GM19324 (cell line): ENCODE data around the gene CCDC92B.
"Not testable (repeated sequence)": the region's sequence is repeated elsewhere in the genome, so short reads cannot be mapped to it uniquely, and the experiment has no call there.

Experiments used
- ATAC-seq: cut with Tn5 transposase; IDR thresholded peaks from one replicate; pipeline ENCODE4 v1.9.1; 2021; ENCODE audit warnings: mild to moderate bottlenecking, moderate library complexity; ENCODE audit not compliant: unreplicated experiment, low FRiP score

Gene CCDC92B

GRCh38 chr17:2691069-2691871 is 58.2 kb downstream of the CCDC92B start:
- ATAC-seq: no peak

GRCh38 chr17:2690165-2691068 is 59.0 kb downstream of the CCDC92B start:
- no peak for ATAC-seq

DNA sequence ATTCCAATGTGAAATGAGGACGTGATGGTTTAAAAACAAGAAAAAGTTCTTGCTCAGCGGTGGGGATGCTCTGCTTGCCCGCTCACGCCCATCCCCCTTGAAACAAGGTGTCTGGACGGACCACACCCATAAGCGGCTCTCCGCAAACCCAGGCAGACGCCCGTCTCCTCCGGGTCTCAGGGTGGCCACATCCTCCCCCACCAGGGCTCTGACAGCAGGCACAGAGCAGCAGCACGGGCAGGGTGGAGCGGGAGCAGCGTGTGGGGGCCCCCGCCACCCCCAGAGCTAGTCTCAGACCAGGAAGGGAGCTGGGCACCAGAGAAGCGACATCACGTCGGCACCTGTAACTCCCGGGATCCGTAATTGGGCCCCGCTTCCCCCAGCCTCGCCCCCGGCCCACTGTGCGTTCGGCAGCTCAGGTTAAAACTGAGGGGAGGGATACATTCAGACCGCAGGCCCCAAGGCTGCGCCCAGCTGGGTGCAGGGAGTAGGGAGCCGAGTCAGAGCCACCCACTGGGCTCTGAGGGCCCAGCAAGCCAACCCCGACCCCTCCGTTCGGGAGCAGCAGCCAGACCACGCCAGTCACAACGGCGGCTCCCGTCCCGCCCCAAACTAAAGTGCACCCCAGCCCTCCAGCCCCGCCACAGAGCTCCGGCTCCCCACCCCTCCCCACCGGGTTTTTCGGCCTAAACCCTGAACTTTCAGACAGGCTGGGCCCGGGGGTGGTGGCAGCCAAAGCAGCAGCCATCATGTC is 59.9 kb downstream of the CCDC92B start:
- no peak for ATAC-seq

DNA sequence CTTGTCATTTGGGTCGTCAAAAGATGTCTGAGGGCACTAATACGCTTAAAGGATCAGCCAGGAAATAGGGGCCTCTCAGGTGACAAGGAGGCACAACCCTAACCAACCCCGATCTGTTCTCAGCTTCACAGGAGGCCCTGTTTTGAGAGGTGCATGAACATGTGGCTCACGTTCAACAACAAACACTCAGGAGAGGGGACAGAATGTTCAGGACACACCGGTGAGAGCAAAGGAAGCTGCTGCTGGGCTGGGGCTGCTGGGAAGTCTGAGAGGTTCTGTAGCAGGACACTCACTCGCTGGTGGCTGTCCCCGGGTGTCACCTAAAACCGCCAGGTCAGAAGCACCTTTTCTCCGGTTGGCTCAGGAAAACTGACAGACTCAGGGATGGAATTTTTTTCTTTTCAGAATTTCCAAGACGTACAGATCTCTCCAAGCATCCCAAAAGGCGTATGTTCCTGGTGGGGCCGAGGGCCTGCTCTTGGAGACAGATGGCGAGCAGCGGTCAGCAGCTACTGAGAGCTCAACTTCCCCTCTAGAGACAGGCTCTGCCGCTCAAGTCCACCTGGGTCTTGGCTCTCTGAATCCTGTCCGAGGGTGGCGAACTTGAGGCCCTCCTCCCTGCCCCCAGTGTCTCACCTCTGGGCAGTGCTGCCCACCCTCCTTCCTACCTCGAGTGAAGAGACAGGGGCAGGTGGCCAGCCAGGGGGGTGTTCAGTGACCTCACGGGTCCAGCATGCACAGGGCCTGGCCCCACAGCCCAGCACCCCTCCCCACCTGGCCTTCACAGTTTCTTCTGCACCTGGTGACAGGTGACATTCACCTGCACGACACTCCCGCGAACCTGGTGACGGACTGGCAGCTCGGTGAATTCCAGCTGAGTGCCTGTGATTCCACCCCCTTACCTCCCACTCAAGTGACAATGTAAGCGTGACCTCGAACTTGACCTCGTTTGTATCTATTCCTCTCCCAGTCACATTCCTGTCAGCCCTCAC is 60.8 kb downstream of the CCDC92B start:
- ATAC-seq: no peak

DNA sequence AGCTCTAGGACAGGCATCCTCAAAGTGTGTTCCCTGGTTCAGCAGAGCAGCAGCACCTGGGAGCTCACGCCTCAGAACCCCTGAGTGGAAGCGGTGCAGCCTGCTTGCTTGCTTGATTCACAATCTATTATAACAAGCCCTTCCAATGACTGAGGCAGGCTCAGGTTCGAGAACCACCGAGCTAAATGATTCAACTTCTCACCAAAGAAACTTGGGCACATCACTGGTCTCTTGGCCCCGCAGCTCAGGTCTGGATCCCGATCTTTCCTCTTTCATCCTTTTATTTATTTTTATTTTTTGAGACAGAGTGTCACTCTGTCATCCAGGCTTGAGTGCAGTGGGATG is 62.4 kb downstream of the CCDC92B start:
- ATAC-seq: no peak

DNA sequence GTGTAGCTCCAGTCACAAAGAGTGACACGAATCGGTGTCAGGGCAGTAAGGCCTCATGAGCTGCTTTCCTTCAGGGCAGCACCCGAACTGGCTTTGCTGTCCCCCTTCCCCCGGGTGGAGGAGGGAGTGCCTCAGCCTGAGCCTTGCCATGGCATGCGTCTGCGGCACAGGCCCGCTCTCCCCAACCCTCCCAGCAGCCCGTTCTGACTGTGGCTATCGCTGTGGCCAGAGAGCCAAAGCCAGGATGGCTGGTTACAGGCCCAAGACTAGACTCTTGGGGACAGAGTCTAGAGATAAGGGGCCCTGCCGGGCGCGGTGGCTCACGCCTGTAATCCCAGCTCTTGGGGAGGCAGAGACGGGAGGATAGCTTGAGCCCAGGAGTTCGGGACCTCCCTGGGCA is 63.8 kb downstream of the CCDC92B start:
- no peak for ATAC-seq

DNA sequence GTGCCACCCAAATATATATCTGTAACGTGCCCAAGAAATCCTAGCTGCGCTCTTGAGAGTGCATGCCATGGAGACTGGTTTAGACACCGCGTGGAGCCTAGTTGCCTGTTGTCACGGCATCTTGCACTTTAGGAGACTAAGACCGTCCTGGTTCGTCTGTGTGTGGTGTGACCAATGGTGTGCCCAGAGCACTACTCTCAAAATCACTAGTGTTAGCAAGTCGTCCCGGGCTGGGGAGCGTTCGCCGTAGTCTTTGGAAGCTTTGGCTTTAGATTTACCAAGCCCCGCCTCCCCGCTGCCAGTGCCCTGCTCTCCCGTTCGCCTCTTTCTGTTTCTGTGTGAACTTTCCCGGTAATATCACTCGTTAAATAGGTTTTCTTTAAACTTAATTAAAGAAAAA is 64.9 kb downstream of the CCDC92B start:
- ATAC-seq: no peak

- ATAC-seq: no peak
These were observed 65.5 kb downstream of the CCDC92B start for GRCh38 chr17:2683912-2684311.

DNA sequence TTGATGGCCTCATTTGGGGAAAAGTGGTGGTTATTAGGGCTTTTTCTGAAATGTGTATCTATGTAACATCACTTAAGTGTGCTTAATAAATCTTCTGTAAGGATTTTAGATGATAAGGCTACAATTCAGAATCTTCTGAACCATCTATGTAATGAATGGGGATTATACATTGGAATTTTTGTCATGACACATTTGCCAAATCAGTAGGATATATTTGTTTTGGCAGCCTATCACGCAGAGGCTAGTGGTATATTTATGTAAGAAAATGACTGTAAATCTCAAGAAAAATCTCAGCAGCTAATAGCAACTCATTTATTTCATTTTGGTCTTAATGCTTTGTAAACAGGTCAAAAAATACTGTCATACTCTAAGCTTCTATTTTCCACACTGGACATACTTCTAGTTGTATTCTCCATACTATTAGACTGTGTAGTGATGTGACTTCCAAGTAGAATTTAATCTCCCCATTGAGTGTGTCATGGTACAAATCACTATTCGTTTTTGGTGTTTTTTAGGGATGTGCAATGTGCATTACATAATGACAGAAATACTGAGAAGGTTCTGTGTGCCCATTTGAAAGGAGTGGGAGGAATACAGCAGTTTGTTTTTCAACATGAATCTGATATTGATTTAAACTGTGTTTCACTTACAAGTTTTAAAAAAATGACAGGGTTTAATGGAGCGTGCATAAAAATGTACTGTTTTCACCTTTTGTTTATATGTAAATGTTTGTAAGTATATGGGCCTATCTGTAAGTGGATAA is 67.1 kb downstream of the CCDC92B start:
- no peak for ATAC-seq

- ATAC-seq: no peak
These were observed 67.8 kb downstream of the CCDC92B start for GRCh38 chr17:2681650-2682049.

GRCh38 chr17:2680961-2681360 is 68.5 kb downstream of the CCDC92B start:
- ATAC-seq: no peak

DNA sequence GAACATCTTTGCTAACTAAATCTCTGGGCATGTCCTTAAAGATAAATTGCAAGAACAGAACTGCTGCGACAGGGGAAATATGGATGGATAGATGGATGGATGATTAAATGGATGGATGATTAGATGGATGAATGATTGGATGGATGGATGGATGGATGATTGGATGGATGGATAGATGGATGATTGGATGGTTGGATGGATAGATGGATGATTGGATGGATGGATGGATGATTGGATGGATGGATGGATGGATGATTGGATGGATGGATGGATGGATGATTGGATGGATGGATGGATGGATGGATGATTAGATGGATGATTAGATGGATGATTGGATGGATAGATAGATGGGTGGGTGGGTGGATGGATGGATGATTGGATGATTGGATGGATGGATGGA is 70.2 kb downstream of the CCDC92B start:
- ATAC-seq: not testable (repeated sequence)
